Stimulated activated CD4-positive, alpha-beta T cell treated with anti-CD3 and anti-CD28 coated beads, Interleukin-15, amount 100 ng/mL, for 24 hours (primary cell): ENCODE measurements around the gene TECPR1.

Experiments
- DNase-seq: peaks from one replicate; pipeline ENCODE4 v3.0.0-alpha.2; 2020

Gene TECPR1

GRCh38 chr7:98242342-98242741, 9.7 kb downstream of the TECPR1 start:
- no peak for DNase-seq

GRCh38 chr7:98241674-98242241, 10.3 kb downstream of the TECPR1 start:
- DNase-seq = no peak

GRCh38 chr7:98240961-98241673, 10.9 kb downstream of the TECPR1 start:
- DNase-seq = peak; percentile 46

- no peak for DNase-seq
Observed at GRCh38 chr7:98238976-98239375, 13.1 kb downstream of the TECPR1 start.

- no peak for DNase-seq
Observed at GRCh38 chr7:98238076-98238475, 14.0 kb downstream of the TECPR1 start.

- DNase-seq = no peak
Observed at GRCh38 chr7:98236355-98237185, 15.5 kb downstream of the TECPR1 start.

GRCh38 chr7:98235901-98236300, 16.1 kb downstream of the TECPR1 start:
- DNase-seq = no peak

GRCh38 chr7:98234429-98235147, 17.4 kb downstream of the TECPR1 start:
- no peak for DNase-seq

- DNase-seq = no peak
Observed at GRCh38 chr7:98233219-98234070, 18.6 kb downstream of the TECPR1 start.

- no peak for DNase-seq
Observed at GRCh38 chr7:98232799-98233198, 19.2 kb downstream of the TECPR1 start.

- no peak for DNase-seq
Observed at GRCh38 chr7:98232263-98232585, 19.8 kb downstream of the TECPR1 start.

- no peak for DNase-seq
Observed at GRCh38 chr7:98231493-98232262, 20.4 kb downstream of the TECPR1 start.

- no peak for DNase-seq
Observed at GRCh38 chr7:98230746-98231471, 21.1 kb downstream of the TECPR1 start.

- no peak for DNase-seq
Observed at GRCh38 chr7:98229991-98230745, 21.9 kb downstream of the TECPR1 start.

GRCh38 chr7:98229441-98229840, 22.6 kb downstream of the TECPR1 start:
- no peak for DNase-seq

- DNase-seq = no peak
Observed at GRCh38 chr7:98228801-98229200, 23.2 kb downstream of the TECPR1 start.

- DNase-seq = no peak
Observed at GRCh38 chr7:98227939-98228338, 24.1 kb downstream of the TECPR1 start.

GRCh38 chr7:98225913-98226614, 26.0 kb downstream of the TECPR1 start:
- DNase-seq = no peak

- no peak for DNase-seq
Observed at GRCh38 chr7:98224701-98225181, 27.3 kb downstream of the TECPR1 start.
